HepG2 (cell line): ENCODE data around the gene UTP4. TPM values are rescaled to one million over a fixed set of nuclear protein-coding genes. Genes with fewer than 3 reads are reported as not detected.
A peak's percentile ranks its signal among the peaks of the same experiment; 100 is the strongest.

Source experiments
- CBX2 ChIP-seq, 2 experiments: fragments of 200-600 bp in 1 of 2; sonication (generic); formaldehyde crosslinking in 1 of 2; IDR thresholded peaks; 2 replicates each; pipeline versions ENCODE4 v1.7.0 to v1.8.1; 2018 to 2022; ENCODE audit warnings: low read depth in 2 of 2, low read length in 1 of 2, mild to moderate bottlenecking in 1 of 2, missing genetic modification reagents in 1 of 2
- HOXA9 ChIP-seq: sonication (generic); formaldehyde crosslinking; IDR thresholded peaks from 2 replicates; pipeline ENCODE4 v1.8.1; 2022; ENCODE audit warnings: missing genetic modification reagents, mild to moderate bottlenecking, moderate library complexity, borderline replicate concordance
- MAFK ChIP-seq, 2 experiments: IDR thresholded peaks in 1 of 2; conservative IDR thresholded peaks in 1 of 2; 2 replicates each; pipeline ENCODE4 v1.6.1; 2011; ENCODE audit warnings: improper control_type of control experiment in 2 of 2, low read length in 2 of 2
- POLR2AphosphoS5 ChIP-seq: IDR thresholded peaks from 2 replicates; pipeline ENCODE4 v1.6.1; 2012; ENCODE audit warnings: low read depth, low read length
- RFX5 ChIP-seq: IDR thresholded peaks from 2 replicates; pipeline ENCODE4 v1.6.1; 2011; ENCODE audit warnings: low read depth, low read length, improper control_type of control experiment
- SIX4 ChIP-seq: sonication (generic); formaldehyde crosslinking; IDR thresholded peaks from 2 replicates; pipeline ENCODE4 v1.4.0; 2020; ENCODE audit warnings: missing genetic modification reagents
- ZMAT3 ChIP-seq: sonication (generic); formaldehyde crosslinking; conservative IDR thresholded peaks from 2 replicates; pipeline ENCODE4 v1.7.0; 2021; ENCODE audit warnings: missing genetic modification reagents
- ZMYM3 ChIP-seq: sonication (generic); formaldehyde crosslinking; IDR thresholded peaks from 2 replicates; pipeline ENCODE4 v1.5.1; 2020; ENCODE audit warnings: mild to moderate bottlenecking, missing genetic modification reagents
- ZNF253 ChIP-seq: sonication (generic); formaldehyde crosslinking; IDR thresholded peaks from 2 replicates; pipeline ENCODE4 v1.8.0; 2022; ENCODE audit warnings: mild to moderate bottlenecking, missing genetic modification reagents, borderline replicate concordance
- ZNF605 ChIP-seq: sonication (generic); formaldehyde crosslinking; IDR thresholded peaks from 2 replicates; pipeline ENCODE4 v1.8.0; 2022; ENCODE audit warnings: mild to moderate bottlenecking, missing genetic modification reagents
- ZZZ3 ChIP-seq: sonication (generic); formaldehyde crosslinking; IDR thresholded peaks from 2 replicates; pipeline ENCODE4 v1.4.0; 2020; ENCODE audit warnings: missing genetic modification reagents, mild to moderate bottlenecking, borderline replicate concordance
- polyA plus RNA-seq, 8 experiments: library from polyadenylated mRNA; depleted of rRNA in 3 of 8; stranded (reverse) in 7 of 8; unstranded in 1 of 8; fragments of >200 nt; fragmentation: Illumina TruSeq in 4 of 8; extraction: Trizol in 4 of 8; gene quantifications; 2 replicates each; pipeline versions ENCODE4 v1.2.1 to v1.2.3, GENCODE V29; 2011 to 2016; ENCODE audit warnings: low read depth in 4 of 8, missing spikeins in 1 of 8, mixed read lengths in 1 of 8; ENCODE audit not compliant: insufficient read depth in 1 of 8
- total RNA-seq, 5 experiments: library from RNA; depleted of rRNA; stranded (reverse); fragments of >200 nt; fragmentation: Illumina TruSeq; extraction: Trizol; gene quantifications; 2 replicates each; pipeline ENCODE4 v1.2.3, GENCODE V29; 2016; ENCODE audit warnings: low read depth in 1 of 5
- TF ChIP-seq, protein P1 (sequence below): sonication (generic); formaldehyde crosslinking; IDR thresholded peaks from 2 replicates; pipeline ENCODE4 v1.9.0; 2021; ENCODE audit warnings: missing genetic modification reagents, mild to moderate bottlenecking, borderline replicate concordance
- TF ChIP-seq, protein P2 (sequence below): sonication (generic); formaldehyde crosslinking; IDR thresholded peaks from 2 replicates; pipeline ENCODE4 v1.5.0; 2020; ENCODE audit warnings: missing genetic modification reagents
- TF ChIP-seq, protein P3 (sequence below): sonication (generic); formaldehyde crosslinking; IDR thresholded peaks from 2 replicates; pipeline ENCODE4 v1.4.0; 2020; ENCODE audit warnings: mild to moderate bottlenecking, missing genetic modification reagents, borderline replicate concordance
- TF ChIP-seq, protein P4 (sequence below): sonication (generic); formaldehyde crosslinking; IDR thresholded peaks from 2 replicates; pipeline ENCODE4 v1.4.0; 2020; ENCODE audit warnings: missing genetic modification reagents

Gene UTP4
- total and polyA plus RNA-seq, 2 of the 13 experiments (the other 11 are each of a cell fraction or from before 2014, with no cell fraction given), result 30.0 to 85.8 TPM

DNA sequence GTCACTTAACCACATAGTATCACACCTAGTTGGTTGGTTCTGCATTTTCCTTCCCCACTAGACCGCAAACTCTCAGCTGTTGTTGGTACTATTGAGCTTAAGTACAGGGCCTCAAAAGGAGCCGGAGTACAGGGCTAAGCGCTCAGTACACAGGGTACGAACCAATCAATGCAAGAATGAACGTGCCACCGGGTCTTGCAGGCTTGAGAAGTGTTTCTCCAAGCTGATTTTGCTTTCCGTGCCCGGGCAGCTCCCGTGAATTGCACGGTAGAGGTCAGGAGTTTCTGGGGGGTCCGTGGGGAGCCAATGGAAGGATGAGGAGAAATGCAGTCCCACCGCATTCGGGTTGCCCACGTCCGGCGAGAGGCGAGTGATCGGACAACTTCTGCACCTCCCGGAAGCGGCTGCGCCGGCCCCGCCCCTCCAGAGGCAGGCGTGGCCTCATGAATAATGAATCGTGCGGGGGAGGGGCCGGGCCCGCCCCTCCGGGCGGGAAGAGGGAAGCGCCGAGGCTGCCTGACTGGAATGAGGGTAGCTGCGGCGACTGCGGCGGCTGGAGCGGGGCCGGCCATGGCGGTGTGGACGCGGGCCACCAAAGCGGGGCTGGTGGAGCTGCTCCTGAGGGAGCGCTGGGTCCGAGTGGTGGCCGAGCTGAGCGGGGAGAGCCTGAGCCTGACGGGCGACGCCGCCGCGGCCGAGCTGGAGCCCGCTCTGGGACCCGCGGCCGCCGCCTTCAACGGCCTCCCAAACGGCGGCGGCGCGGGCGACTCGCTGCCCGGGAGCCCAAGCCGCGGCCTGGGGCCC is 54.4 kb downstream of the UTP4 start, which contains the start of gene SNTB2 (continued):
- TF ChIP-seq HOXA9 (CRISPR knock-in tag), result peak; percentile 87
- TF ChIP-seq ZZZ3 (CRISPR knock-in tag), result peak; percentile 16; the same call in 1 of the 2 replicates
- peak; percentile 95 for TF ChIP-seq POLR2AphosphoS5
- TF ChIP-seq CBX2 (IDR thresholded peaks at IDR 0.05; ENCODE audit: low read depth, low read length), result no peak
- no peak for TF ChIP-seq CBX2 (CRISPR knock-in tag; IDR thresholded peaks at IDR 0.05; ENCODE audit: low read depth)
- no peak; the same call in 1 of the 2 replicates for TF ChIP-seq ZNF605 (CRISPR knock-in tag)
- TF ChIP-seq, protein P1, sequence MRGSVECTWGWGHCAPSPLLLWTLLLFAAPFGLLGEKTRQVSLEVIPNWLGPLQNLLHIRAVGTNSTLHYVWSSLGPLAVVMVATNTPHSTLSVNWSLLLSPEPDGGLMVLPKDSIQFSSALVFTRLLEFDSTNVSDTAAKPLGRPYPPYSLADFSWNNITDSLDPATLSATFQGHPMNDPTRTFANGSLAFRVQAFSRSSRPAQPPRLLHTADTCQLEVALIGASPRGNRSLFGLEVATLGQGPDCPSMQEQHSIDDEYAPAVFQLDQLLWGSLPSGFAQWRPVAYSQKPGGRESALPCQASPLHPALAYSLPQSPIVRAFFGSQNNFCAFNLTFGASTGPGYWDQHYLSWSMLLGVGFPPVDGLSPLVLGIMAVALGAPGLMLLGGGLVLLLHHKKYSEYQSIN (CRISPR knock-in tag), result no peak
- TF ChIP-seq ZNF253 (CRISPR knock-in tag), result peak; percentile 28; the same call in 1 of the 2 replicates
- TF ChIP-seq, protein P2, sequence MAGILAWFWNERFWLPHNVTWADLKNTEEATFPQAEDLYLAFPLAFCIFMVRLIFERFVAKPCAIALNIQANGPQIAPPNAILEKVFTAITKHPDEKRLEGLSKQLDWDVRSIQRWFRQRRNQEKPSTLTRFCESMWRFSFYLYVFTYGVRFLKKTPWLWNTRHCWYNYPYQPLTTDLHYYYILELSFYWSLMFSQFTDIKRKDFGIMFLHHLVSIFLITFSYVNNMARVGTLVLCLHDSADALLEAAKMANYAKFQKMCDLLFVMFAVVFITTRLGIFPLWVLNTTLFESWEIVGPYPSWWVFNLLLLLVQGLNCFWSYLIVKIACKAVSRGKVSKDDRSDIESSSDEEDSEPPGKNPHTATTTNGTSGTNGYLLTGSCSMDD (CRISPR knock-in tag), result no peak
- no peak for TF ChIP-seq MAFK (conservative IDR thresholded peaks at IDR 0.05 in 1 of 2, IDR thresholded peaks at IDR 0.05 in 1 of 2; ENCODE audit: low read length in 2 of 2)
- TF ChIP-seq RFX5, result no peak
- TF ChIP-seq ZMAT3 (CRISPR knock-in tag), result peak; percentile 95
- TF ChIP-seq, protein P3, sequence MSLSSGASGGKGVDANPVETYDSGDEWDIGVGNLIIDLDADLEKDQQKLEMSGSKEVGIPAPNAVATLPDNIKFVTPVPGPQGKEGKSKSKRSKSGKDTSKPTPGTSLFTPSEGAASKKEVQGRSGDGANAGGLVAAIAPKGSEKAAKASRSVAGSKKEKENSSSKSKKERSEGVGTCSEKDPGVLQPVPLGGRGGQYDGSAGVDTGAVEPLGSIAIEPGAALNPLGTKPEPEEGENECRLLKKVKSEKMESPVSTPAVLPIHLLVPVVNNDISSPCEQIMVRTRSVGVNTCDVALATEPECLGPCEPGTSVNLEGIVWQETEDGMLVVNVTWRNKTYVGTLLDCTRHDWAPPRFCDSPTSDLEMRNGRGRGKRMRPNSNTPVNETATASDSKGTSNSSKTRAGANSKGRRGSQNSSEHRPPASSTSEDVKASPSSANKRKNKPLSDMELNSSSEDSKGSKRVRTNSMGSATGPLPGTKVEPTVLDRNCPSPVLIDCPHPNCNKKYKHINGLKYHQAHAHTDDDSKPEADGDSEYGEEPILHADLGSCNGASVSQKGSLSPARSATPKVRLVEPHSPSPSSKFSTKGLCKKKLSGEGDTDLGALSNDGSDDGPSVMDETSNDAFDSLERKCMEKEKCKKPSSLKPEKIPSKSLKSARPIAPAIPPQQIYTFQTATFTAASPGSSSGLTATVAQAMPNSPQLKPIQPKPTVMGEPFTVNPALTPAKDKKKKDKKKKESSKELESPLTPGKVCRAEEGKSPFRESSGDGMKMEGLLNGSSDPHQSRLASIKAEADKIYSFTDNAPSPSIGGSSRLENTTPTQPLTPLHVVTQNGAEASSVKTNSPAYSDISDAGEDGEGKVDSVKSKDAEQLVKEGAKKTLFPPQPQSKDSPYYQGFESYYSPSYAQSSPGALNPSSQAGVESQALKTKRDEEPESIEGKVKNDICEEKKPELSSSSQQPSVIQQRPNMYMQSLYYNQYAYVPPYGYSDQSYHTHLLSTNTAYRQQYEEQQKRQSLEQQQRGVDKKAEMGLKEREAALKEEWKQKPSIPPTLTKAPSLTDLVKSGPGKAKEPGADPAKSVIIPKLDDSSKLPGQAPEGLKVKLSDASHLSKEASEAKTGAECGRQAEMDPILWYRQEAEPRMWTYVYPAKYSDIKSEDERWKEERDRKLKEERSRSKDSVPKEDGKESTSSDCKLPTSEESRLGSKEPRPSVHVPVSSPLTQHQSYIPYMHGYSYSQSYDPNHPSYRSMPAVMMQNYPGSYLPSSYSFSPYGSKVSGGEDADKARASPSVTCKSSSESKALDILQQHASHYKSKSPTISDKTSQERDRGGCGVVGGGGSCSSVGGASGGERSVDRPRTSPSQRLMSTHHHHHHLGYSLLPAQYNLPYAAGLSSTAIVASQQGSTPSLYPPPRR (CRISPR knock-in tag), result no peak
- peak; percentile 24; the same call in 1 of the 2 replicates for TF ChIP-seq ZMYM3 (CRISPR knock-in tag)
- TF ChIP-seq, protein P4, sequence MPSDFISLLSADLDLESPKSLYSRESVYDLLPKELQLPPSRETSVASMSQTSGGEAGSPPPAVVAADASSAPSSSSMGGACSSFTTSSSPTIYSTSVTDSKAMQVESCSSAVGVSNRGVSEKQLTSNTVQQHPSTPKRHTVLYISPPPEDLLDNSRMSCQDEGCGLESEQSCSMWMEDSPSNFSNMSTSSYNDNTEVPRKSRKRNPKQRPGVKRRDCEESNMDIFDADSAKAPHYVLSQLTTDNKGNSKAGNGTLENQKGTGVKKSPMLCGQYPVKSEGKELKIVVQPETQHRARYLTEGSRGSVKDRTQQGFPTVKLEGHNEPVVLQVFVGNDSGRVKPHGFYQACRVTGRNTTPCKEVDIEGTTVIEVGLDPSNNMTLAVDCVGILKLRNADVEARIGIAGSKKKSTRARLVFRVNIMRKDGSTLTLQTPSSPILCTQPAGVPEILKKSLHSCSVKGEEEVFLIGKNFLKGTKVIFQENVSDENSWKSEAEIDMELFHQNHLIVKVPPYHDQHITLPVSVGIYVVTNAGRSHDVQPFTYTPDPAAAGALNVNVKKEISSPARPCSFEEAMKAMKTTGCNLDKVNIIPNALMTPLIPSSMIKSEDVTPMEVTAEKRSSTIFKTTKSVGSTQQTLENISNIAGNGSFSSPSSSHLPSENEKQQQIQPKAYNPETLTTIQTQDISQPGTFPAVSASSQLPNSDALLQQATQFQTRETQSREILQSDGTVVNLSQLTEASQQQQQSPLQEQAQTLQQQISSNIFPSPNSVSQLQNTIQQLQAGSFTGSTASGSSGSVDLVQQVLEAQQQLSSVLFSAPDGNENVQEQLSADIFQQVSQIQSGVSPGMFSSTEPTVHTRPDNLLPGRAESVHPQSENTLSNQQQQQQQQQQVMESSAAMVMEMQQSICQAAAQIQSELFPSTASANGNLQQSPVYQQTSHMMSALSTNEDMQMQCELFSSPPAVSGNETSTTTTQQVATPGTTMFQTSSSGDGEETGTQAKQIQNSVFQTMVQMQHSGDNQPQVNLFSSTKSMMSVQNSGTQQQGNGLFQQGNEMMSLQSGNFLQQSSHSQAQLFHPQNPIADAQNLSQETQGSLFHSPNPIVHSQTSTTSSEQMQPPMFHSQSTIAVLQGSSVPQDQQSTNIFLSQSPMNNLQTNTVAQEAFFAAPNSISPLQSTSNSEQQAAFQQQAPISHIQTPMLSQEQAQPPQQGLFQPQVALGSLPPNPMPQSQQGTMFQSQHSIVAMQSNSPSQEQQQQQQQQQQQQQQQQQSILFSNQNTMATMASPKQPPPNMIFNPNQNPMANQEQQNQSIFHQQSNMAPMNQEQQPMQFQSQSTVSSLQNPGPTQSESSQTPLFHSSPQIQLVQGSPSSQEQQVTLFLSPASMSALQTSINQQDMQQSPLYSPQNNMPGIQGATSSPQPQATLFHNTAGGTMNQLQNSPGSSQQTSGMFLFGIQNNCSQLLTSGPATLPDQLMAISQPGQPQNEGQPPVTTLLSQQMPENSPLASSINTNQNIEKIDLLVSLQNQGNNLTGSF, result no peak; the same call in 1 of the 2 replicates
- peak; percentile 17; the same call in 1 of the 2 replicates for TF ChIP-seq SIX4 (CRISPR knock-in tag)
